ENCODE results near the gene S100A8. TPM values are rescaled to one million over a fixed set of nuclear protein-coding genes. Genes with fewer than 3 reads are reported as not detected.

Gene S100A8
- total and polyA plus RNA-seq, 4 donors: 38.4 to 99.3 (median 41.9) TPM

GRCh38 chr1:153429266-153430165 is 38.6 kb upstream of the S100A8 start (continued):
- TF ChIP-seq ZBTB33 (IDR thresholded peaks at IDR 0.05) (no peak), FOXA1 (IDR thresholded peaks at IDR 0.05) (no peak), TAF1 (conservative IDR thresholded peaks at IDR 0.05) (no peak), EGR1 (IDR thresholded peaks at IDR 0.05; ENCODE audit: low read depth in 2 of 2) (no peak), HNF4A (conservative IDR thresholded peaks at IDR 0.05) (no peak)

GRCh38 chr1:153428791-153429190 is 37.9 kb upstream of the S100A8 start:
- Histone ChIP-seq H3K9me3 (ENCODE audit: control insufficient read depth in 4 of 4, low read length in 3 of 4) (no peaks in the 10 kb centered on the region), H3K4me1 (ENCODE audit: control insufficient read depth in 4 of 4, insufficient read depth in 4 of 4, low read length in 3 of 4) (no peaks in the 10 kb centered on the region), H3K27me3 (ENCODE audit: control insufficient read depth in 4 of 4, insufficient read depth in 4 of 4, low read length in 3 of 4) (peaks cover 0 to 6% (median 0%) of the 10 kb centered on the region in 4 donors), H3K36me3 (ENCODE audit: control insufficient read depth in 4 of 4, insufficient read depth in 3 of 4, low read depth in 1 of 4, low read length in 3 of 4) (no peaks in the 10 kb centered on the region), H3K4me3 (ENCODE audit: low read depth in 1 of 3, low read length in 3 of 3) (no peak overlapping the region), H3K27ac (ENCODE audit: low read depth in 1 of 2, low read length in 2 of 2) (no peak overlapping the region), H3K9ac (ENCODE audit: low read depth in 1 of 2, low read length in 2 of 2) (no peak overlapping the region)
- 53% methylated on average over 6 of the region's 6 CpGs for WGBS
- TF ChIP-seq NR2F2 (IDR thresholded peaks at IDR 0.05) (no peak), CTCF (IDR thresholded peaks at IDR 0.05; ENCODE audit: low read depth, low read length, missing input control) (no peak), FOXA2 (IDR thresholded peaks at IDR 0.05) (no peak), EGR1 (IDR thresholded peaks at IDR 0.05; ENCODE audit: low read depth in 2 of 2) (no peak), HNF4G (IDR thresholded peaks at IDR 0.05) (no peak), YY1 (IDR thresholded peaks at IDR 0.05) (no peak), MAX (IDR thresholded peaks at IDR 0.05) (no peak), ATF3 (IDR thresholded peaks at IDR 0.05) (no peak), SP1 (IDR thresholded peaks at IDR 0.05) (no peak), RXRA (IDR thresholded peaks at IDR 0.05) (no peak)
- DNase-seq (ENCODE audit: low spot score): no peak

GRCh38 chr1:153428073-153428638 is 37.3 kb upstream of the S100A8 start:
- H3K27me3 ChIP-seq (ENCODE audit: control insufficient read depth in 4 of 4, insufficient read depth in 4 of 4, low read length in 3 of 4): peaks cover 0 to 6% (median 0%) of the 10 kb centered on the region in 4 donors
- no peak overlapping the region for H3K27ac ChIP-seq (ENCODE audit: low read depth in 1 of 2, low read length in 2 of 2)
- H3K4me3 ChIP-seq (ENCODE audit: low read depth in 1 of 3, low read length in 3 of 3): no peak overlapping the region
- DNase-seq (ENCODE audit: low spot score): no peak
- H3K36me3 ChIP-seq (ENCODE audit: control insufficient read depth in 4 of 4, insufficient read depth in 3 of 4, low read depth in 1 of 4, low read length in 3 of 4): no peaks in the 10 kb centered on the region
- no peaks in the 10 kb centered on the region for H3K4me1 ChIP-seq (ENCODE audit: control insufficient read depth in 4 of 4, insufficient read depth in 4 of 4, low read length in 3 of 4)
- no peak overlapping the region for H3K9ac ChIP-seq (ENCODE audit: low read depth in 1 of 2, low read length in 2 of 2)
- 71% methylated on average over 12 of the region's 12 CpGs for WGBS
- no peaks in the 10 kb centered on the region for H3K9me3 ChIP-seq (ENCODE audit: control insufficient read depth in 4 of 4, low read length in 3 of 4)
- no peak for TF ChIP-seq REST (IDR thresholded peaks at IDR 0.05)
- TF ChIP-seq RAD21 (IDR thresholded peaks at IDR 0.05): no peak
- no peak for TF ChIP-seq ATF3 (IDR thresholded peaks at IDR 0.05)
- TF ChIP-seq NR2F2 (IDR thresholded peaks at IDR 0.05): no peak
- no peak for TF ChIP-seq RXRA (IDR thresholded peaks at IDR 0.05)
- TF ChIP-seq TAF1 (conservative IDR thresholded peaks at IDR 0.05): no peak
- no peak for TF ChIP-seq FOXA2 (IDR thresholded peaks at IDR 0.05)
- no peak for TF ChIP-seq HNF4A (conservative IDR thresholded peaks at IDR 0.05)
- TF ChIP-seq CTCF (IDR thresholded peaks at IDR 0.05; ENCODE audit: low read depth, low read length, missing input control): no peak
- TF ChIP-seq JUND (IDR thresholded peaks at IDR 0.05): no peak

All from liver (tissue), 9 donors.